Hematopoietic multipotent progenitor cell treated with erythropoietin and hydrocortisone succinate and interleukin-3 and kit ligand, for 4 days (in vitro differentiated cells): Measurements from ENCODE around the gene SLC35F3.
A peak's percentile ranks its signal among the peaks of the same experiment; 100 is the strongest.
"Not testable (repeated sequence)": the region's sequence is repeated elsewhere in the genome, so short reads cannot be mapped to it uniquely, and the experiment has no call there.

ENCODE experiments used
- DNase-seq: peaks from one replicate; pipeline ENCODE4 v3.0.0-alpha.2; 2015

Gene SLC35F3

DNA sequence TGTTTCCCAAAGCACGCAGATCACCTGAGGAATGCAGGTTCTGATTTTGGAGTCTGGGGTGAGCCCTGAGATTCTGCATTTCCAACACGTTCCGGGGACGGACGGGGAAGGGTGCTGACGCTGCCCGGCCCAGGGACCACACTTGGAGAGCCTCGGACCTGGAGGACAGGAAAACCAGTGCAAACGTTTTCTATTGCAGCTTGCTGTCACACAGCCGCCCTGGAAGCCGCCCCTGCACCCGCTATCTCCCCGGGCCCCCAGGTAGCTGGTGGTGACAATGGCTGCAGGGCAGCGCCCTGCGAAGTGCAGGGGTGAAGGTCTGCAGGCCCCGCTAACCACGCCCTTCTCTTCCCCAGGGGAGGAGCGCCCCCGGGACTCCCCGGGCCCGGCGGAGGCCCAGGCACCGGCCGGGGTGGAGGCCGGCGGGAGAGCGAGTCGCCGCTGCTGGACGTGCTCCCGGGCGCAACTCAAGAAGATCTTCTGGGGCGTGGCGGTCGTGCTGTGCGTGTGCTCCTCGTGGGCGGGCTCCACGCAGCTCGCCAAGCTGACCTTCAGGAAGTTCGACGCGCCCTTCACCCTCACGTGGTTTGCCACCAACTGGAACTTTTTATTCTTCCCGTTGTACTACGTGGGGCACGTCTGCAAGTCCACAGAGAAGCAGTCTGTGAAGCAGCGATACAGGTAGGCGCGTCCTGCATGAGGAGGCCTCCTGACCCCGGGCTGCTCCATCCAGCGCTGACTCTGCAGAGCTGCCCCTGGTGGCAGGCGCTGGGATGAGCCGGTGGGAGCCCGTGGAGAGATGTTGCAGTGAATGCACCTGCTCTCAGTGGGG is 326.8 kb downstream of the SLC35F3 start:
- peak; percentile 10 for DNase-seq

GRCh38 chr1:234231893-234232276 is 327.4 kb downstream of the SLC35F3 start:
- DNase-seq = no peak

GRCh38 chr1:234234199-234234598 is 329.7 kb downstream of the SLC35F3 start:
- DNase-seq = no peak

DNA sequence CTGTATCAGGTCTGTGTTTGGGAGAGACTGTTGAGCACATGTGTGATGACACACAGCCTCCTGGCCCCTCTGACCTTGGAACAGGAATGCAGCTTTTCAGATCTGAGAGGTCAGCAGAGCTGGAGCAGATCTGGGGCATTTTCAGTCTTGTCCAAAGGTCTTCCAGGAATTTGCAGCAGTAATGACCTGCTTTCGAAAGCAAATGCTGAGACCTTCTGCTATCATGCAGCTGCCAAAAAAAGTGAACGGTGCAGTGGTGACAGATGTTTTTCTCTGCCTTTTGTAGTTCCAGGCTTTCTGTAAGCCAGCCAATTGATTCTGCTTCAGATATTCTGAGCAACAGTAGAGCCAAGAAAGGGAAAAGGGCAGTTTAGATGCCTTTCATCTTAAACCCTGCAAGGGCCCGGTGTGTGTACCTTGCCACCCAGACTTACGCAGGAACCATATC is 331.0 kb downstream of the SLC35F3 start:
- no peak for DNase-seq

GRCh38 chr1:234237393-234237792 is 332.9 kb downstream of the SLC35F3 start:
- DNase-seq = no peak

GRCh38 chr1:234238060-234238459 is 333.6 kb downstream of the SLC35F3 start:
- DNase-seq = no peak

- DNase-seq = no peak
These were observed 335.0 kb downstream of the SLC35F3 start for GRCh38 chr1:234239515-234239914.

DNA sequence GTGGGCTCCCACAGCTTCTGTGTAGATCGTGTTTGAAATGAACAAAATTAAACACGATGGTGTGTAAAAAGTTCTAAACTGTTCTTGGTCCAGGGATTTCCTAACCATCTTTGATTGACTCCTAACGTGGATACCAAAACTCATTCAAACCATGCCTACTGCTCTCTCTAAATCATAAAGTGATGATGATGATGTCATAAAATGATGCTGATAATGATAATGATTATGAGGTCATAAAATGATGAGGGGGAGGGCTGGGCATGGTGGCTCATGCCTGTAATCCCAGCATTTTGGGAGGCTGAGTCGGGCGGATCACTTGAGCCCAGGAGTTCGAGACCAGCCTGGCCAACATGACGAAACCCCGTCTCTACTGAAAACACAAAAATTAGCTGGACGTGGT is 335.5 kb downstream of the SLC35F3 start:
- no peak for DNase-seq

DNA sequence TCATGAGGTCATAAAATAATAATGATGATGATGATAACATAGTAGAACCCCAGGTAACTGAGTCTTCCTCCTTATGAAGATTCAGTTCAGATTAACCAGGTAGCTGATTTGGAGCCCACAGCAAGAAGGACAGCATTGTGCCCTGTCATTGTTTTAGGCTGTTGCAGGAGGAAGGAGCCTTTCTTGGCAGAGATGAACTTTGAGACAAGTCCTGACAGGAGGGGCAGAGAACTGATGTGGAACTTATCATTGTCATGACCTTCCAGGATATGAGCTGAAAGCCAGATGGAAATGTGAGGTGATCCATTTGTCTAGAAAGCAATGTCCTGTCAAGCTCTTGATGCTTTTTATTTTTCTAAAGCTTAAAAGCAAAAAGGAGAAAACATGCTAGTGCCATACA is 336.2 kb downstream of the SLC35F3 start:
- DNase-seq = no peak

DNA sequence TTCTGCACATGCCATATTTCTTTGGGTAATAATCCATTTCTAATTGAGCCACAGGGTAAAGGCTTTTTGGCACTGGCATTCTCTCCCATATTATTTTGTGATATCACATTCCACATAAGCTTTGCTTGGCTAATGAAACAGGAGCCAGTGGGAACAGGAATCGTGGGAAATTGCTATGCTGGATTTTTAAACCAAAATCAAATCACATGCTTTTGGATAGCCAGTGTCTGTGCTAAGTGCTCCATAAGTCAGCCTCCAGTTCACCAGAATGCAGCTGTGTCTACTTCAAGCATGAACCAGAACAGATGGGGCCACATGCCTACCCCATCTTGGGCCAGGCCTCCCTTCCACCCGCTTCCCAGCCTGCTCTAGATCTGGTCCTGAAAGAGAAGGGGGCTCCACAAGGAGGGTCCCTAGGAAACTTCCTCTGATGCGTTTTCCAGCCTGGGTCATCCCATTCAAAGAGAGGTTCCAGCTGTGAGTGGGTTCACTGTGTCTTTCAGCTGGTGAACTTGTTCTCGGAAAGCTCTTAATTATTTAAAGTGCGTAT is 337.5 kb downstream of the SLC35F3 start:
- no peak for DNase-seq

DNA sequence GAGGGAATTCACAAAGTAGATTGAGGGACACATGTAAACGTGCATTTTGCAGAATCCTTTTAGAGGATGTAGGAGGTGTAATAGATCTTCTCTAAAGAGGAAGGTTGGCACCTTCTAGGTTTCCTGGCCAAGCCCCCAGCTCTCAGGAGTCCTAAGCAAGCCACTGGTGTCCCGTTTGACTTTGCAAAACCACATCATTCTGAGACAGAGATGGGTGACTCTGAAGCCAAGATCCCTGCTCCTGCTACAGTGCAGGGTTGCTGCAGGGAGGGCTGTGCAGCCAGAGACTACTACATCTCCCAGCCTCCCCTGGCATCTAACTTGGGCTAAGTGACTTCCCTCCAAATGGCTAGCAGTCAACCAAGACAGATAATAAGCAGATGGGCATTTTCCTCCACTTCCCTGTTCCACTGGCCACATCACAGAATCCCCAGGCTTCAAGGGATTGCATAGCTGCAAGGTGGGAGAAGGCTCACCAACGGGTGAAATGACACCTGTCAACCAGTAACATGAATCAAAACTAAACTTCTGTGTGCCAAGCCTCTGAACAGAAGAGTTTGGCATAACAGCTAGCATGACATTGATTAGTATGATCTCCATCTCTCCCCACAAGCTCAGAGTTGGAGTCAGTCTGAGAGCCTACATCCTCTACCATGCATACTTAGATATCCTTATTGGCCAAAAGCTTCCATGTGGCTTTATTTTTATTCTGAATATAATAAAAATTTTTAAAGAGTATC is 339.2 kb downstream of the SLC35F3 start:
- DNase-seq = no peak

DNA sequence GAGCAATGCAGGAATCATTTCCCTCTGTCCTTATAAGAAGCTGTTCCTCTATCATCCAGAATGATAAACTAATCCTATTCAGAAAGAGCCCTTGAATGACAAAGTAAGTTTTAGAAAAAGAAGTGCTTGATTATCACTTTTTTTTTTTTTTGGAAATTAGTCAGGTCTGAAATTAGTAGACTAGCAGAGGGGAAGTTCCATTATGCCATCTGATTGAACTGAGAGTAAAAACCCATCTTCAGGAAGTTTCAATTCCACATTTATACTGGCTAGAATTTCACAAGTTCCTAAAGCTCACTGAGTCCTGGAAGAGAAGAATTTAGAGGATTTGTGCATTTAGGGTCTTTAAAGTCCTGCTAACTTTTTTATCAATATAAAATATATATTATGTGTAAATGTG is 340.0 kb downstream of the SLC35F3 start:
- DNase-seq = no peak

DNA sequence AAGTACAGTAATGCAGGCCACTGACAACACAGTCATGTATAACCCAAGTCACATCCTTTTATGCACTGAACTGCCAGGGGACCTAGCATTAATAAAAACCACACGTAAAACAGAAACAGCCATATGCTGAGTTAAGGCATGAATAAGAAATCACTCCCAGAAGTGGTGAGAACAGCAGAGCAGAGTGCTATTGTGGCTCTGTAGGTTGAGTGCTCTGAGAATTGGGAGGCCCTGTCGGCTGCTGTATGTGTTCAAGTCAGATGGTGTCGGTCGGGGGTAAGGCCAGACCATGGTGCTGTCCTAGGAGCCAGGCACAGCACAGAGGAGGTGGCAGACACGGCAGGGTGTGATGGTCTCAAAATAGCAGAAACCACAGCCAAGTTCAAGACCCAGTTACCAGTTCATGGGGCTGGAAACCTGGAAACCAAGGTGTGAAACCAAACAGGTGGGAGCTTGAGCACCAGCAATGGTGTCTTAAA is 342.2 kb downstream of the SLC35F3 start:
- DNase-seq = no peak

DNA sequence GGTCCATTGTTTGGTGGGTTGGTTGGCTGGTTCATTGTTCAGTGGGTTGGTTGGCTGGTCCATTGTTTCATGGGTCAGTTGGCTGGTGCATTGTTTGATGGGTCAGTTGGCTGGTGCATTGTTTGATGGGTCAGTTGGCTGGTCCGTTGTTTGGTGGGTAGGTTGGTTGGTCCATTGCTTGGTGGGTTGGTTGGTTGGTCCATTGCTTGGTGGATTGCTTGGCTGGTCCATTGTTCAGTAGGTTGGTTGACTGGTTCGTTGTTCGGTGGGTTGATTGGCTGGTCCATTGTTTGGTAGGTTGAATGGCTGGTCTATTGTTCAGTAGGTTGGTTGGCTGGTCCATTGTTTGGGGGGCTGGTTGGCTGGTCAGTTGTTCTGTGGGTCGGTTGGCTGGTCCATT is 343.3 kb downstream of the SLC35F3 start:
- DNase-seq = not testable (repeated sequence)

DNA sequence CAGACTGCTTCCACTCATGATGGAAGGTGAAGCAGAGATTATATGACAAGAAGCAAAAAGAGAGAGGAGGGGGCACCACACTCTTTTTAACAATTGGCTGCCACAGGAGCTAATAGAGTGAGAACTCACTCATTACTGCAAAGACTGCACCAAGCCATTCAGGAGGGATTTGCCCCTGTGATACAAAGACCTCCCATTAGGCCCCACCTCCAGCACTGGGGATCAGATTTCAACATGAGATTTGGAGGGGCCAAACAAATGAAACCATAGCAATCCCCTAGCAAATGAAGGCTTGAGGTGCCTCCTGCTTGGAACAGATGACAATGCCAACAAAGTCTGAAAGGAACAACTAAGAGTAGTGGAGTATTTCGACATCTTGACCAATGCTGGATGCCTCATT is 346.3 kb downstream of the SLC35F3 start:
- no peak for DNase-seq

GRCh38 chr1:234253732-234254131 is 349.3 kb downstream of the SLC35F3 start:
- DNase-seq = peak; percentile 24

GRCh38 chr1:234256359-234256758 is 351.9 kb downstream of the SLC35F3 start:
- no peak for DNase-seq

DNA sequence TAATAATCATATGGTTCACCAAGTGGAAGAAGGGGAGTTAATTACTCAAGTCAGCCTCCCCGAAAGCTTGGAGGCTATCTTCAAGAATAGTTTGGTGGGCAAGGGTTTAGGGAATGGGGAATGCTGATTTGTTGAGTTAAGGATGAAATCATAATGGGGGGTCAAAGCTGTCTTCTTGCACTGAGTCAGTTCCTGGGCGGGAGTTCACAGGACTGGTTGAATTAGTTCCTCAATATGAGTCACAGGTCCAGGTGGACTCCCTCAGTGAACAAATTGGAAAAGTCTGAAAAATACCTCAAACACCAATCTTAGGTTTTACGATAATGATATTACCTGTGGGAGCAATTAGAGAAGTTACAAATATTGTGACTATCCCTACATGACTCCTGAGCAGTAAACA is 353.6 kb downstream of the SLC35F3 start:
- no peak for DNase-seq

GRCh38 chr1:234260578-234260977 is 356.1 kb downstream of the SLC35F3 start:
- peak; percentile 3 for DNase-seq

- no peak for DNase-seq
These were observed 357.1 kb downstream of the SLC35F3 start for GRCh38 chr1:234261545-234261944.

DNA sequence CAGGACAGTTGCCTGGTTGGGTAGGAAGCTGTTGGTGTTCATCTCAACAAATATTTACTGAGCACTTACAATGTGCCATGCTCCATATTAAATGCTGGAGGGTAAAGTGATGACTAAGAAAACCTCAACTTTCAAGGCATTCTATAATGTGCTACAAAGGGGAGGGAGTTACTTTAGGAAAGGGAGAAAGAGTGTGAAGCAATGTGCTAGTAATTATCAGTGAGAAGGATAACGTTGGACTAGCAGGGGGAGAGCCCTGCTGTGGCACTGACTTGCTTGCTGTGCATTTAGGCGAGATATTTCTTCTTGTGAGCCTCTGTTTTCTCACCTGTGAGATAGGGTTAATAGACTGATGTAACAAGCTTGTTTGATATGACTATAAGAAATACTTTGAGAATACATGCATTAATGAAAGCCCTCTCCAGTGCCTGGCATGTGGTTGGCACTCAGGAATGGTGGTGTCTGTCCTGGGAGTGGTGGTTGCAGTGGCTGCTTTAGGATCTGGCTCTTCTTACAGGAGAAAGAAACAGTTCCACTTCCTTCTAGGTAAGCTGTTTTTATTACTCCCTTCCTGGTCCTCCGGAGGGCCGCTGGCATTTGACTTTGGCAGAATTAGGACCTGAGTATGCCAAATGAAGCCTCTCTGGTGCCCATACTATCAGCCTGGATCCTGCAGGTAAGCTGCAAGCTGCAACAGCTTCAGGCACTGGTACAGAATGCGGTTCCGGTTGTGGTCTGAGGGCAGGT is 357.7 kb downstream of the SLC35F3 start:
- DNase-seq = no peak

DNA sequence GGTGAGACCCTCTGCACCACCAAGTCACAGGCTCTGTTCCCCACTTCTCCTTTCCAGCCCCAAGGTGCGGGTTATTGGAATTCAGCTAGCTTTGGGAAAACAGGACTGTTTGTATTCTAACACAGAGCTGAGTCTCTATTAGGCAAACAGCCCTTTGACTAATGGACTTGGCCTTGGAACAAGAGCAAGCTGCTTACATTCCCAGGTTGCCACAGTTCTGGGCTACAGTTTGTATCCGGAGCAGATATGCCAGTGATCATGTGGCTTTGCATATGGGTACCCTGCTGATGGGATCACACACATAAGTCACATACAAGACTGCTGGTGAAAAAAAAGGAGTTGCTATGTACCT is 358.3 kb downstream of the SLC35F3 start:
- no peak for DNase-seq

DNA sequence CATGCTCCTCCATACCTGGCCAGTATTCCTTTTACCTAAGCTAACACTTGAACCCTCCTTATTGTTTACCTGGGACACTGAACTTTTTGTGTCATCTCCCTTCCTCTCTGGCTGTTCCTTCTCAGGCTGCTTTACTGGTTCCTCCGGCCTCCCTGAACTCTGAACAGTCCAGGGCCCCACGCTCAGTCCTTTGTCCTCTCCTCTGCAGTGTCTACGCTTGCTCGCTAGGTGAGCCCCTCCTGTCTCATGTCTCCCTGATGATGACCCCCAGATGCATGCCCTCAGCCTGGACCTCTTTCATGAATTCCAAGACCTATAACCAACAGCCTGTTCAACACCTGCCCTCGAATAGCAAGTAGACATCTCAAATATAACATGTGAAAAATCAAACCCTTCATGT is 360.4 kb downstream of the SLC35F3 start:
- DNase-seq = no peak
